ENCODE measurements around the gene RBM4. TPM values are rescaled to one million over a fixed set of nuclear protein-coding genes. Genes with fewer than 3 reads are reported as not detected.
A peak's percentile ranks its signal among the peaks of the same experiment; 100 is the strongest.
"Not testable (repeated sequence)": the region's sequence is repeated elsewhere in the genome, so short reads cannot be mapped to it uniquely, and the experiment has no call there.

RBM4 gene, protein sequence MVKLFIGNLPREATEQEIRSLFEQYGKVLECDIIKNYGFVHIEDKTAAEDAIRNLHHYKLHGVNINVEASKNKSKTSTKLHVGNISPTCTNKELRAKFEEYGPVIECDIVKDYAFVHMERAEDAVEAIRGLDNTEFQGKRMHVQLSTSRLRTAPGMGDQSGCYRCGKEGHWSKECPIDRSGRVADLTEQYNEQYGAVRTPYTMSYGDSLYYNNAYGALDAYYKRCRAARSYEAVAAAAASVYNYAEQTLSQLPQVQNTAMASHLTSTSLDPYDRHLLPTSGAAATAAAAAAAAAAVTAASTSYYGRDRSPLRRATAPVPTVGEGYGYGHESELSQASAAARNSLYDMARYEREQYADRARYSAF
- 100 to 1,000 TPM in 1 of 4 donors, 10 to 100 TPM in 3; 66.5 to 193 (median 68.8) TPM for total RNA-seq

DNA sequence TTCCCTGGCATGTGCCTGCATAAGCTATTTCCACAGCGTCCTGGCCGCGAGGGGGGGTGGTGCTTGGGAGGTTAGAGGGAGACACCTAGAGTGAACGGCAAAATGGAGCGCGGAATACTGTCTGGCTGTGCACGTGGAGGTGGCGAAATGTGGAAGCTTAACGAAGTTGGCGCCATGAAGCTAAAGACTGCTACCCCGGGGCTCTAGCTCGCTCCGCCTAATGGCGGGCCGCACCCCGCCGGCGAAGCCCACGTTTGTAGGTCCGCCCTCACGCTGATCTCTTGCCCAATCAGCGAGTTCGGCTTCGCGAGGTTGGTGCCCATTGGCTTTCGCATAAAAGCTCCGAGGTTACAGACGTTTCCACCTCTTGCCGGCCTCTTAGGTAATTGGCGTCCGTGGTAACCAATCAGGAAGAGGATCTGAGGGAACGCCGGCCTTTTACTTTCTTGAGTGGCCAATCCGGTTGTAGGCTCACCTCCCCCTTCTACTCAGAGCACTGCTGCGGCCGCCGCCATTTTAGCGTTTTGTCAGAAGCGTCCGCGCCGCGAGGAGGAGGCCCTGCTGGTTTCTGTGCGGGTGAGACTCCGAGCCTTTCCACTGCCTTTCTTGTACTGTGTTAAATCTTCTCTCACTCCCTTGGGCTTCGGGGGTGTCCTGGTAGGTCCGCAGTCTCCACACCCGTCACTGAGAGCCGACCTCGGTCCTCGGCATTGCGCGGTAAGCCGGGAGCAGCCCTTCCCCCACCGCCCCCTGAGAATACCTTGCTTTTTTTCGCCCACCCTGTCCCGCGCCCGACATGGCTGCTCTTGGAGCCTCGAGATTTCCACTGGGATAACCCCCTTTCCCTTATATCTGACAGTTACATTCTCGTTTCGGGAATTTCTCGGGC lies at the start of gene RBM4:
Gene RBM4, plus strand, starts transcription at position 527 of the 889 bp plus-strand sequence. CDS start 1,009 bp downstream, outside the sequence.
- no peaks in the 10 kb centered on the region for H3K27me3 ChIP-seq
- in situ Hi-C loops (cut with MboI; ENCODE audit: low pct_ligation_motif_present in 1 of 4, low pct_unique_long_range_greater_than_20kb in 1 of 4, low sequenced_read_pairs in 3 of 4) (no loop called here), intact Hi-C loops (cut with DNase I; ENCODE audit: low total_unique reads) (loop anchor here (10.0 kb wide), 1 partner anchor 636 kb away; no protein-coding TSS in a partner anchor)
- peak; percentile 98 for DNase-seq
- H3K9me3 ChIP-seq, result no peaks in the 10 kb centered on the region
- WGBS, 2 donors (ENCODE audit: low coverage in 1 of 2), result 1 to 3% methylated on average over 6 to 62 of the region's 63 CpGs
- H3K36me3 ChIP-seq, result peaks cover 0 to 19% (median 7%) of the 10 kb centered on the region in 4 donors
- peak; percentile 94 for TF ChIP-seq POLR2A (IDR thresholded peaks at IDR 0.05)
- peak; percentile 95 to 97 (median 97) for TF ChIP-seq POLR2AphosphoS5 (IDR thresholded peaks at IDR 0.05)
- TF ChIP-seq EP300 (IDR thresholded peaks at IDR 0.05; ENCODE audit: low read depth), result no peak
- TF ChIP-seq, protein P1, sequence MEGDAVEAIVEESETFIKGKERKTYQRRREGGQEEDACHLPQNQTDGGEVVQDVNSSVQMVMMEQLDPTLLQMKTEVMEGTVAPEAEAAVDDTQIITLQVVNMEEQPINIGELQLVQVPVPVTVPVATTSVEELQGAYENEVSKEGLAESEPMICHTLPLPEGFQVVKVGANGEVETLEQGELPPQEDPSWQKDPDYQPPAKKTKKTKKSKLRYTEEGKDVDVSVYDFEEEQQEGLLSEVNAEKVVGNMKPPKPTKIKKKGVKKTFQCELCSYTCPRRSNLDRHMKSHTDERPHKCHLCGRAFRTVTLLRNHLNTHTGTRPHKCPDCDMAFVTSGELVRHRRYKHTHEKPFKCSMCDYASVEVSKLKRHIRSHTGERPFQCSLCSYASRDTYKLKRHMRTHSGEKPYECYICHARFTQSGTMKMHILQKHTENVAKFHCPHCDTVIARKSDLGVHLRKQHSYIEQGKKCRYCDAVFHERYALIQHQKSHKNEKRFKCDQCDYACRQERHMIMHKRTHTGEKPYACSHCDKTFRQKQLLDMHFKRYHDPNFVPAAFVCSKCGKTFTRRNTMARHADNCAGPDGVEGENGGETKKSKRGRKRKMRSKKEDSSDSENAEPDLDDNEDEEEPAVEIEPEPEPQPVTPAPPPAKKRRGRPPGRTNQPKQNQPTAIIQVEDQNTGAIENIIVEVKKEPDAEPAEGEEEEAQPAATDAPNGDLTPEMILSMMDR (IDR thresholded peaks at IDR 0.05), result peak in 3 of 5 experiments; percentile 11 to 32 (median 25)
- peaks cover 21 to 58% (median 47%) of the 10 kb centered on the region in 4 donors for H3K4me1 ChIP-seq
- H3K4me3 ChIP-seq, result peak within 1 kb of the TSS; percentile 56 to 88 (median 64)
- H3K27ac ChIP-seq, result peak within 1 kb of the TSS; percentile 90 to 94 (median 92)

DNA sequence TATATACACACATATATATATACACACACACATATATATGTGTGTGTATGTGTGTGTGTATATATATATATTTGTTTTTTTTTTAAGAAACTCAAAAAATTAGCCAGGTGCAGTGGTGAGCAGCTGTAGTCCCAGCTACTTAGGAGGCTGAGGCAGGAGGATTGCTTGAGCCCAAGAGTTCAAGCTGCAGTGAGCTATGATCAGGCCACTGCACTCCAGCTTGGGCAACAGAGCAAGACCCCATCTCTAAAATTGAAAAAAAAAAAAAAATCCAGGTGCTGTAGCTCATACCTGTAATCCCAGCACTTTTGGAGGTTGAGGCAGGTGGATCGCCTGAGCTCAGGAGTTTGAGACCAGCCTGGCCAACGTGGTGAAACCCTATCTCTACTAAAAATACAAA lies 49.2 kb upstream of the RBM4 start:
- DNase-seq; H3K27ac ChIP-seq; H3K27me3 ChIP-seq; H3K4me3 ChIP-seq; intact Hi-C loops (cut with DNase I; ENCODE audit: low total_unique reads); H3K9me3 ChIP-seq; H3K36me3 ChIP-seq: not testable (repeated sequence)
- in situ Hi-C loops (cut with MboI; ENCODE audit: low pct_ligation_motif_present in 1 of 4, low pct_unique_long_range_greater_than_20kb in 1 of 4, low sequenced_read_pairs in 3 of 4), result loop anchor here in 1 of 4 donors (10.0 kb wide), 1 partner anchor 85 kb away; the partner anchor contains the start of gene RBM4B
- WGBS, 2 donors (ENCODE audit: low coverage in 1 of 2), result 60 to 71% methylated on average over 1 to 2 of the region's 2 CpGs
- H3K4me1 ChIP-seq, result peaks cover 11 to 19% (median 16%) of the 10 kb centered on the region in 4 donors

DNA sequence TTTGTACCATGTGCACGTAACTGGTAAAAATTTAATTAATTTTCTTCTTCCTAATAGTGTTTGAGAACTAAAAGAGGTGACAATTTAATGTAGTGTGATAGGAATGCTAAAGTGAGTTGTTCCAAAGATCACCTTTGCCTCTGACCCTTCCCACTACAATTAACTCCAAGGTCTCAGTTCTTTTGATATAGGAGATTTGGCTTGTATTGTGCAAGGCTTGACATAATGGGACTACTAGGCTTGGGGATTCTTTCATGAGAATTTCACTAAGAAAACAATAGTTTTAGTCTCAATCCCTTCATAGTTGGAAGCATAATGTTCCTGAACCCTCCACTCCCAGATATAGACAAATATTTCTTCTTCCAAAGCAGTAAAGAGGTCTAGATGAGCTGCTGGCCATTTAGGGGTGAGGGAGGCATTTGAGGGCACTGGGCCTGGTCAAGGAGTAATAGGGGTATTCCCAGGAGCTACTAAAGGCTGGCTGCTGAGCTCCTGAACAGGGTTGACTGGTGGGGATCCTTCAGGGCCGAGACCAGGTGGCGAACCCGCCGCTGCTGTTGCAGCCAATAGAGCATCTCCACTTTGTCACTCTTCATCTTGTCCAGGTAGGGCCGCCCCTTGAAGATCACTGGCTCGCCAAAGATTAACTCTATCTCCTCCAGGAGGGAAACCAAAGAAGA lies 48.4 kb upstream of the RBM4 start:
- 95 to 100% methylated on average over 1 to 7 of the region's 7 CpGs for WGBS, 2 donors (ENCODE audit: low coverage in 1 of 2)
- Histone ChIP-seq H3K4me1 (peaks cover 19 to 27% (median 23%) of the 10 kb centered on the region in 4 donors), H3K9me3 (no peaks in the 10 kb centered on the region), H3K27ac (no peak overlapping the region), H3K27me3 (no peaks in the 10 kb centered on the region), H3K36me3 (no peaks in the 10 kb centered on the region), H3K4me3 (no peak overlapping the region)
- in situ Hi-C loops (cut with MboI; ENCODE audit: low pct_ligation_motif_present in 1 of 4, low pct_unique_long_range_greater_than_20kb in 1 of 4, low sequenced_read_pairs in 3 of 4), result loop anchor here in 1 of 4 donors (10.0 kb wide), 1 partner anchor 85 kb away; the partner anchor contains the start of gene RBM4B
- intact Hi-C loops (cut with DNase I; ENCODE audit: low total_unique reads), result no loop called here
- no peak for TF ChIP-seq POLR2AphosphoS5 (IDR thresholded peaks at IDR 0.05)
- TF ChIP-seq, protein P1 (IDR thresholded peaks at IDR 0.05), result no peak
- TF ChIP-seq POLR2A (IDR thresholded peaks at IDR 0.05), result no peak
- no peak for TF ChIP-seq EP300 (IDR thresholded peaks at IDR 0.05; ENCODE audit: low read depth)
- DNase-seq, result no peak

DNA sequence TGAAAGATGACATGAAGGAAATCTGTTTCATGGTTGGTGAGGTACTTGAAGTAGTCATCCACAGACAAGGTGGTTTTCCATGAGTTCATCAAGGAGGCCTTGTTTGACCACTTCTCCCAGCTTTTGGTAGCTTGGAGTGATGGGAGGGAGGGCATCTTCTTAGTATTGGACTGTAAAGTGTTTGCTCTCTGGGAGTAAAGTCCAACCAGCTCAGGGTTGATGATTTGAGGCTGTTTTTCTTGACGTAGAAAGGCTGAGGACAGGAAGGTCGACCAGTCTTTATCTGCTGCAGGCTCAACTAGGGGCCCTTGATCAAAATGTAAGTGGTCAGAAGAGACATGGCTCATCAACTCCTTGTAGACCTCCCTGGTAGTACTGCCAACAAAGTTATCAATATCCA lies 47.3 kb upstream of the RBM4 start:
- H3K27me3 ChIP-seq, result no peaks in the 10 kb centered on the region
- intact Hi-C loops (cut with DNase I; ENCODE audit: low total_unique reads), result no loop called here
- in situ Hi-C loops (cut with MboI; ENCODE audit: low pct_ligation_motif_present in 1 of 4, low pct_unique_long_range_greater_than_20kb in 1 of 4, low sequenced_read_pairs in 3 of 4), result no loop called here
- H3K27ac ChIP-seq, result no peak overlapping the region
- H3K4me3 ChIP-seq, result no peak overlapping the region
- no peaks in the 10 kb centered on the region for H3K9me3 ChIP-seq
- no peak for TF ChIP-seq POLR2A (IDR thresholded peaks at IDR 0.05)
- no peak for TF ChIP-seq EP300 (IDR thresholded peaks at IDR 0.05; ENCODE audit: low read depth)
- TF ChIP-seq, protein P1 (IDR thresholded peaks at IDR 0.05), result no peak
- no peak for TF ChIP-seq POLR2AphosphoS5 (IDR thresholded peaks at IDR 0.05)
- no peaks in the 10 kb centered on the region for H3K36me3 ChIP-seq
- peaks cover 27 to 38% (median 29%) of the 10 kb centered on the region in 4 donors for H3K4me1 ChIP-seq
- WGBS, 2 donors (ENCODE audit: low coverage in 1 of 2), result 62% methylated on average over 2 of the region's 2 CpGs; no CpG with 5 or more reads in 1 of the 2 donors
- DNase-seq, result no peak

Measured in transverse colon (tissue), 4 donors.